22Rv1 (cell line): Measurements from ENCODE around the gene TMEM151B.

Source experiments
- ZFX ChIP-seq: fragments of 450-650 bp; IDR thresholded peaks from 2 replicates; pipeline ENCODE4 v1.6.1; 2017; ENCODE audit warnings: antibody characterized with exemption, borderline replicate concordance
- TF ChIP-seq, protein P1 (sequence below): fragments of 450-650 bp; IDR thresholded peaks from 2 replicates; pipeline ENCODE4 v1.5.1; 2017; ENCODE audit warnings: mild to moderate bottlenecking

DNA sequence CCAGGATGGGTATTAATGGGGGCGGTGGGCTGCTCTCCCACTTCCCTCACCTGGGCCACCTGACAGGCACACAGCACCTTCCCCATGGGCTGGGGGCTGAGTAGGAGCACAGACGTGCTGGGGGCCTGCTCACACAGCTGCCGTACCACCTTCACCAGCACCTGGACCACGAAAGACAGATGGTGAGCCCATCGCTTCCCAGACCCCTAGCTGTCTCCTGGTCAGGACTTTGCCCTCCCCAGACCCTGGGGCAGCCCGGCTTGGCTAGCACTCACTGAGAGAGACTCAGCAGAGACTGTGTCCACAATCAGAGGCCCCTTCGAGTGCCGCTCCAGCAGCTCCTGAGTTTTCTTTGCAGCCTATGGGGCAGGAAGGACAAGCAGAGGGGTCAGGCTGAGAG is 30.9 kb downstream of the TMEM151B start:
- TF ChIP-seq, protein P1, sequence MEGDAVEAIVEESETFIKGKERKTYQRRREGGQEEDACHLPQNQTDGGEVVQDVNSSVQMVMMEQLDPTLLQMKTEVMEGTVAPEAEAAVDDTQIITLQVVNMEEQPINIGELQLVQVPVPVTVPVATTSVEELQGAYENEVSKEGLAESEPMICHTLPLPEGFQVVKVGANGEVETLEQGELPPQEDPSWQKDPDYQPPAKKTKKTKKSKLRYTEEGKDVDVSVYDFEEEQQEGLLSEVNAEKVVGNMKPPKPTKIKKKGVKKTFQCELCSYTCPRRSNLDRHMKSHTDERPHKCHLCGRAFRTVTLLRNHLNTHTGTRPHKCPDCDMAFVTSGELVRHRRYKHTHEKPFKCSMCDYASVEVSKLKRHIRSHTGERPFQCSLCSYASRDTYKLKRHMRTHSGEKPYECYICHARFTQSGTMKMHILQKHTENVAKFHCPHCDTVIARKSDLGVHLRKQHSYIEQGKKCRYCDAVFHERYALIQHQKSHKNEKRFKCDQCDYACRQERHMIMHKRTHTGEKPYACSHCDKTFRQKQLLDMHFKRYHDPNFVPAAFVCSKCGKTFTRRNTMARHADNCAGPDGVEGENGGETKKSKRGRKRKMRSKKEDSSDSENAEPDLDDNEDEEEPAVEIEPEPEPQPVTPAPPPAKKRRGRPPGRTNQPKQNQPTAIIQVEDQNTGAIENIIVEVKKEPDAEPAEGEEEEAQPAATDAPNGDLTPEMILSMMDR, result no peak
- no peak for TF ChIP-seq ZFX
